Panc1 (cell line): ENCODE measurements around the gene ASPA. TPM values are rescaled to one million over a fixed set of nuclear protein-coding genes. Genes with fewer than 3 reads are reported as not detected.

ENCODE experiments used
- total RNA-seq: library from RNA; stranded (reverse); gene quantifications from one replicate; pipeline ENCODE4 v1.2.1, GENCODE V29; 2021; ENCODE audit not compliant: unreplicated experiment

The ASPA gene
- total RNA-seq, 1 experiment from 2014 or later = not detected

Other genes starting within 250 kb of the ASPA start
- not detected for gene OR3A1, start 177.6 kb upstream of the ASPA start, total RNA-seq
- not detected for gene OR3A2, start 89.7 kb upstream of the ASPA start, total RNA-seq
- gene OR1E1, start 77.6 kb upstream of the ASPA start, total RNA-seq = not detected
- gene OR3A3, start 64.6 kb upstream of the ASPA start, total RNA-seq = not detected
- not detected for gene OR1E2, start 42.2 kb upstream of the ASPA start, total RNA-seq
- gene SPATA22, start 4.2 kb upstream of the ASPA start, total RNA-seq = not detected
- gene TRPV3, start 81.8 kb downstream of the ASPA start, total RNA-seq = 0.31 TPM
- 3.4 TPM for gene TRPV1, start 133.4 kb downstream of the ASPA start, total RNA-seq
- 8.4 TPM for gene SHPK, start 160.3 kb downstream of the ASPA start, total RNA-seq
- gene CTNS, start 160.8 kb downstream of the ASPA start, total RNA-seq = 20.4 TPM
- gene TAX1BP3, start 192.6 kb downstream of the ASPA start, total RNA-seq = 122 TPM
- gene EMC6, start 192.8 kb downstream of the ASPA start, total RNA-seq = 65.9 TPM
- 14.9 TPM for gene P2RX5, start 220.2 kb downstream of the ASPA start, total RNA-seq
- gene HASPIN, start 247.9 kb downstream of the ASPA start, total RNA-seq = 10.6 TPM